HG03064 (cell line): ENCODE measurements around the gene ZNF467.

ENCODE experiments used
- ATAC-seq: cut with Tn5 transposase; IDR thresholded peaks from one replicate; pipeline ENCODE4 v1.9.1; 2021; ENCODE audit warnings: low read depth; ENCODE audit not compliant: unreplicated experiment

The ZNF467 gene

GRCh38 chr7:149809215-149809614, 35.8 kb upstream of the ZNF467 start:
- ATAC-seq = no peak

DNA sequence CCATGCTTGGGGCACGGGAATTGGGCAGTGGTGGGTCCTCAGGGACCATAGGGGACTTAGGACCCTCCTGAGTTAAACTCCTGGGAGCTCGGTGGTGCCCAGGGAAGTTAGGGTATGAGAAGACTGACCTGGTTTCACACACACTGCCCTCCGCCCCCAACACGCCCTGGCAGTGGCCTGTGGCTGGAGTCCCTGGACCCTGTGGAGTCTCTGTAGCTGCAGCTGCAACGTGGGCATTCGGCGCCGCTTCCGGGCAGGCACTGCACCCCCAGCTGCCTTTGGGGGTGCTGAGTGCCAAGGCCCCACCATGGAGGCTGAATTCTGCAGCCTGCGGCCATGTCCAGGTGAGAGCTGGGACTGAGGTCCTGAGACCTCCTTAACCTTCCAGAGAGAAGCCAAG, 34.9 kb upstream of the ZNF467 start:
- no peak for ATAC-seq

GRCh38 chr7:149806726-149807125, 33.3 kb upstream of the ZNF467 start:
- no peak for ATAC-seq

- no peak for ATAC-seq
These were observed 30.7 kb upstream of the ZNF467 start for GRCh38 chr7:149804106-149804505.

GRCh38 chr7:149803551-149804074, 30.2 kb upstream of the ZNF467 start:
- no peak for ATAC-seq

GRCh38 chr7:149802966-149803365, 29.6 kb upstream of the ZNF467 start:
- no peak for ATAC-seq

DNA sequence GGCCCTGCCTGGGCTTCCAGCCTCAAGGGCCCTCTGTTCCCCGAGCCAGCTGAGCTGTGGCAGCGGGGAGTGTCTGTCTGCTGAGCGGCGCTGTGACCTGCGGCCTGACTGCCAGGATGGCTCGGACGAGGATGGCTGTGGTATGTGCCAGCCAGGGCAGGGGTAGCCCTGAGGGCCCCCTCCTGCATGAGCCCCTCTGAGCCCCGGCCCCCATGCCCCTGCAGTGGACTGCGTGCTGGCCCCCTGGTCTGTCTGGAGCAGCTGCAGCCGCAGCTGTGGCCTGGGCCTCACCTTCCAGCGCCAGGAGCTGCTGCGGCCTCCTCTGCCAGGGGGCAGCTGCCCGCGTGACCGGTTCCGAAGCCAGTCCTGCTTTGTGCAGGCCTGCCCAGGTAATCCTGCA, 28.4 kb upstream of the ZNF467 start:
- no peak for ATAC-seq

GRCh38 chr7:149801002-149801566, 27.7 kb upstream of the ZNF467 start:
- no peak for ATAC-seq

GRCh38 chr7:149800169-149800555, 26.8 kb upstream of the ZNF467 start:
- no peak for ATAC-seq

DNA sequence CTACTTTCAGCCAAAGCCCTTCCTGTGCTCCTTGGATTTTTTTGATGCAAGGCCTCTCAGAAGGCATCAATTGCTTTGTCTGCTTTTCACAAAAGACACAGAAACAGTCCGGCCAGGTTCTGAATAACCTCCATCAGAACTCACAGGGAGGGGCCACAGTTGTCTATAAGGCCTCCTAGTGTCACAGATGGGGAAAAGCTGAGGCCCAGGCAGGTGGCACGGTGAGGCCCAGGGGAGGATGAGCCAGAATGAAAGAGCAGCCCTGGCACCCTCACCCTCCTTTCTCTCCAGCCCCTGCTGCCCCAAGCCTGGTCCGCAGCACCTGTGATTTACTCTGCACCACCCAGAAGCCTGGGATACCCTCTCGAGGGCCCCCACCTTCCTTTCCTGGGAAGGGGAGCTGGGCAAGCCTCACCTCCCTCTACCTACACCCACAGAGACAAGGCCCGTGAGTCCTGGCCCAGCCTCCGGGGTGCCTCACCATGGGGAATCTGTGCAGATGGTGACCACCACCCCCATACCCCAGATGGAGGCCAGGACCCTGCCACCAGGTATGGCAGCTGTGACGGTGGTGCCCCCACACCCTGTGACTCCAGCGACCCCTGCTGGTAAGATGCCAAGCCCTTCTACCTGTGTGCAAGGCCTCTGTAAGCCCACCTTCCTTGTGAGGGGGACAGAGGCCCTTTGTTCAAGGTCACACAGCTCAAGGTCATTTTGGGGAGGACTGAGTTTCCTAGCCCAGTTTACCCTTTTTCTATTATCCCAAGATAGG, 26.2 kb upstream of the ZNF467 start:
- no peak for ATAC-seq

DNA sequence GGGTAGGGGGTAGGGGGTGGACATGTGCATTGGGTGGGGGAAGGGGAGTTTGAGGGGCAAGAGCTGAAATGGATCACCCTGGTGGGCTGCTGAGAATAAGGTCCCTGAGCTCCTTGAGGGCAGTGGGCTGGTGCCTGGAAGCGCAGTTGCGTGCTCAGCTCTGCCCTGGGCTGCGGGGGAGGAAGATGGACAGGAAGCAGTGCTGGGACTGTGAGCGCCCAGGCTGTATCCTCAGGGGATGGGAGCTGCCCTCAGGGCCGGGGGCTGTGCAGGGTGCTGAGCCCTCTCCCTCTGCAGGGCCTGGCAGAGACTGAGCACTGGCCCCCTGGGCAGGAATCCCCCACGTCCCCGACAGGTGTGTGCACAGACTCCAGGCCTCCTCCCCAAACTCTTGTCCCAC, 24.4 kb upstream of the ZNF467 start:
- ATAC-seq = no peak

GRCh38 chr7:149796287-149796860, 23.0 kb upstream of the ZNF467 start:
- ATAC-seq = no peak

DNA sequence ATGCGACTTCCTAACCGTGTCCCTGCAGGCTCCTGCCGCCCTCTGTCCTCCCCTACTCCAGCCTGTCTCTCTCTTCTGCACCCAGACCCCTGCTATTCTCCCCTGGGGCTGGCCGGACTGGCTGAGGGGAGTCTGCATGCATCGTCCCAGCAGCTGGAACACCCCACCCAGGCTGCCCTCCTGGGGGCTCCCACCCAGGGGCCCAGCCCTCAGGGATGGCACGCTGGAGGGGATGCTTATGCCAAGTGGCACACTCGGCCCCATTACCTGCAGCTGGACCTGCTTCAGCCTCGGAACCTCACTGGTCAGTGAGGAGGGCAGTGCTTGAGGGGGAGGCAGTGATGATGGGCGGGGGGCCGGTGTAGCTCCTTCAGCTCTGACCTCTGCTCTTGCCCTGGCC, 21.7 kb upstream of the ZNF467 start:
- ATAC-seq = no peak

DNA sequence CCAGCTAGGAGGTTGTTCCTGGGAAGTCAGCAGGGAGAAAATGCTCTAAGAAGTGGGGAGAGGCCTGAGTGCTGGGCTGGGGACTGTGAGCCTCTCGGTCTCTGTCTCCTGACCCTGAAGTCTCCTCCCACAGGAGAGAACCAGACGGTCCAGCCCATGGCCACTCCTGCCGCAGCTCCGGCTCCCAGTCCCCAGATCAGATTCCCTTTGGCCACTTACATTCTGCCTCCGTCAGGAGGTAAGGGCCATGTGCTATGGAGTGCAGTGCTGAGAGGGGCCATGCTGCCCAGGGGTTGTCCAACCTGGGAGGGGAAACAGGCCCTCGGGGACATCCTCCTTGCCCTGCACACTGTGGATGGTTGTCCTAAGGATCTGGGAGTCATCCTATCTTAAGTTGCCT, 21.3 kb upstream of the ZNF467 start:
- no peak for ATAC-seq

DNA sequence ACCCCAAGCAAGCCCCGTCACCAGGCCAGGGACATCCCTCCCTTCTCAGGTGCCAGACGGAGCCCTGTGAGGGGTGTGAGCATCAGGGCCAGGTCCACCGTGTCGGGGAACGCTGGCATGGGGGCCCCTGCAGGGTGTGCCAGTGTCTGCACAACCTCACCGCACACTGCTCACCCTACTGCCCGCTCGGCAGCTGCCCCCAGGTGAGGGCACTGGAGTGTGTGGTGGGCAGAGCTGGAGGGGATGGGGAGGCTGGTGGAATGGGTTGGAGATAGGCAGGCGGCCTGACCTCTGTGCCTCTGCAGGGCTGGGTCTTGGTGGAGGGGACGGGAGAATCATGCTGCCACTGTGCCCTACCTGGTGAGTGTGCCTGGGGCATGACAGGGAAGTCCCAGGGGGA, 19.9 kb upstream of the ZNF467 start:
- no peak for ATAC-seq

- no peak for ATAC-seq
These were observed 18.8 kb upstream of the ZNF467 start for GRCh38 chr7:149792220-149792595.

GRCh38 chr7:149791411-149792219, 18.2 kb upstream of the ZNF467 start:
- no peak for ATAC-seq

- no peak for ATAC-seq
These were observed 17.5 kb upstream of the ZNF467 start for GRCh38 chr7:149790754-149791360.

- ATAC-seq = no peak
These were observed 16.8 kb upstream of the ZNF467 start for GRCh38 chr7:149790146-149790548.

GRCh38 chr7:149789101-149789500, 15.7 kb upstream of the ZNF467 start:
- ATAC-seq = no peak
